DND-41 (cell line): ENCODE data around the gene HBP1.

Experiments
- ATAC-seq: fragments of 200-7000 bp; cut with Tn5 transposase; 3 replicates; pipeline ENCODE4 v1.9.1; 2021; ENCODE audit warnings: low read depth; ENCODE audit not compliant: insufficient read depth
- DNase-seq: peaks from one replicate; pipeline ENCODE4 v3.0.0-alpha.2; 2020
- H2AFZ ChIP-seq: 2 replicates; pipeline ENCODE4 v1.6.0; 2012; ENCODE audit warnings: low read depth, low read length
- H3K27ac ChIP-seq: 2 replicates; pipeline ENCODE4 v1.5.1; 2012; ENCODE audit warnings: low read length, inconsistent platforms
- H3K27me3 ChIP-seq: fragments of 200-600 bp; sonication (generic); 2 replicates; pipeline ENCODE4 v1.6.0; 2012; ENCODE audit warnings: low read length, mild to moderate bottlenecking, inconsistent platforms; ENCODE audit not compliant: insufficient read depth, poor library complexity
- H3K36me3 ChIP-seq: 2 replicates; pipeline ENCODE4 v1.5.1; 2012; ENCODE audit warnings: low read length, inconsistent platforms; ENCODE audit not compliant: insufficient read depth
- H3K4me1 ChIP-seq: 2 replicates; pipeline ENCODE4 v1.5.1; 2012; ENCODE audit warnings: mild to moderate bottlenecking, low read length; ENCODE audit not compliant: insufficient read depth
- H3K4me2 ChIP-seq: 2 replicates; pipeline ENCODE4 v1.6.0; 2012; ENCODE audit warnings: mild to moderate bottlenecking, moderate library complexity, low read length, inconsistent platforms; ENCODE audit not compliant: insufficient read depth
- H3K4me3 ChIP-seq, 2 experiments: fragments of 200-600 bp in 1 of 2; shearing (Covaris generic) in 1 of 2; 2 replicates each; pipeline ENCODE4 v1.5.1; 2012 to 2016; ENCODE audit warnings: inconsistent platforms in 2 of 2, low read length in 2 of 2, mild to moderate bottlenecking in 2 of 2, low read depth in 1 of 2, moderate library complexity in 1 of 2
- H3K79me2 ChIP-seq: 2 replicates; pipeline ENCODE4 v1.6.0; 2012; ENCODE audit warnings: low read length, inconsistent platforms; ENCODE audit not compliant: insufficient read depth
- H3K9ac ChIP-seq: 2 replicates; pipeline ENCODE4 v1.6.0; 2012; ENCODE audit warnings: low read depth, mild to moderate bottlenecking, inconsistent platforms, low read length, moderate library complexity
- H3K9me3 ChIP-seq: 2 replicates; pipeline ENCODE4 v1.5.1; 2012; ENCODE audit warnings: low read length, moderate library complexity, mild to moderate bottlenecking, inconsistent platforms; ENCODE audit not compliant: insufficient read depth, severe bottlenecking
- H4K20me1 ChIP-seq: 2 replicates; pipeline ENCODE4 v1.6.0; 2012; ENCODE audit warnings: low read length; ENCODE audit not compliant: insufficient read depth
- EZH2 ChIP-seq: IDR thresholded peaks from 3 replicates; pipeline ENCODE4 v1.6.1; 2012; ENCODE audit warnings: borderline replicate concordance, low read depth, mild to moderate bottlenecking, moderate library complexity, low read length, inconsistent platforms; ENCODE audit not compliant: severe bottlenecking
- TF ChIP-seq, protein P1 (sequence below): IDR thresholded peaks from 2 replicates; pipeline ENCODE4 v1.5.1; 2012; ENCODE audit warnings: borderline replicate concordance, low read length, moderate library complexity, mild to moderate bottlenecking; ENCODE audit not compliant: poor library complexity, severe bottlenecking; ENCODE audit errors: extremely low read depth

HBP1 gene

DNA sequence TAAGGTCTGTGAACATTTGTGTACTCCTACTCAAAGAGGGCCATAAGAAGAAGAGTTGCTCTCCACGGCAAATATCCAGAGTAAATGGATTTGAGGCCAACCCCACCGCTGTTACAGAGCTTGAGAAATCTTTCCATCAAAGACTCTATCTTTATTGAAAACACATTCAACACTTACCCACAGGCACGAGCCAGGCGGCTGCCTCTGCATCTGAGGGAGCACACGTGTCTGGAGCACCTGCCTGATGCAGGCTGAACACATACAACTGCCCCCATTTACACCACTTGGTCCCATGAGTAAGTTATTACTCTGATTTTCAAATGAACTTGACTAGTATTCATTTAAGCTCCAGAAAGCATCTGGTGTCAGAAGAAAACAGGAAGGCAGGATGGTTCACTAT is 38.7 kb downstream of the HBP1 start:
- H2AFZ ChIP-seq: no peak overlapping the region
- no peaks in the 10 kb centered on the region for H3K4me1 ChIP-seq
- no peak for TF ChIP-seq EZH2
- TF ChIP-seq, protein P1, sequence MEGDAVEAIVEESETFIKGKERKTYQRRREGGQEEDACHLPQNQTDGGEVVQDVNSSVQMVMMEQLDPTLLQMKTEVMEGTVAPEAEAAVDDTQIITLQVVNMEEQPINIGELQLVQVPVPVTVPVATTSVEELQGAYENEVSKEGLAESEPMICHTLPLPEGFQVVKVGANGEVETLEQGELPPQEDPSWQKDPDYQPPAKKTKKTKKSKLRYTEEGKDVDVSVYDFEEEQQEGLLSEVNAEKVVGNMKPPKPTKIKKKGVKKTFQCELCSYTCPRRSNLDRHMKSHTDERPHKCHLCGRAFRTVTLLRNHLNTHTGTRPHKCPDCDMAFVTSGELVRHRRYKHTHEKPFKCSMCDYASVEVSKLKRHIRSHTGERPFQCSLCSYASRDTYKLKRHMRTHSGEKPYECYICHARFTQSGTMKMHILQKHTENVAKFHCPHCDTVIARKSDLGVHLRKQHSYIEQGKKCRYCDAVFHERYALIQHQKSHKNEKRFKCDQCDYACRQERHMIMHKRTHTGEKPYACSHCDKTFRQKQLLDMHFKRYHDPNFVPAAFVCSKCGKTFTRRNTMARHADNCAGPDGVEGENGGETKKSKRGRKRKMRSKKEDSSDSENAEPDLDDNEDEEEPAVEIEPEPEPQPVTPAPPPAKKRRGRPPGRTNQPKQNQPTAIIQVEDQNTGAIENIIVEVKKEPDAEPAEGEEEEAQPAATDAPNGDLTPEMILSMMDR: no peak
- H3K4me2 ChIP-seq: no peak overlapping the region
- H3K79me2 ChIP-seq: no peaks in the 10 kb centered on the region
- no peaks in the 10 kb centered on the region for H3K27me3 ChIP-seq
- no peak overlapping the region for H3K27ac ChIP-seq
- peaks cover 69% of the 10 kb centered on the region for H3K36me3 ChIP-seq
- H3K9ac ChIP-seq: no peak overlapping the region
- no peak overlapping the region for H3K4me3 ChIP-seq
- H4K20me1 ChIP-seq: no peaks in the 10 kb centered on the region
- ATAC-seq (no peak), DNase-seq (no peak)
- no peaks in the 10 kb centered on the region for H3K9me3 ChIP-seq

DNA sequence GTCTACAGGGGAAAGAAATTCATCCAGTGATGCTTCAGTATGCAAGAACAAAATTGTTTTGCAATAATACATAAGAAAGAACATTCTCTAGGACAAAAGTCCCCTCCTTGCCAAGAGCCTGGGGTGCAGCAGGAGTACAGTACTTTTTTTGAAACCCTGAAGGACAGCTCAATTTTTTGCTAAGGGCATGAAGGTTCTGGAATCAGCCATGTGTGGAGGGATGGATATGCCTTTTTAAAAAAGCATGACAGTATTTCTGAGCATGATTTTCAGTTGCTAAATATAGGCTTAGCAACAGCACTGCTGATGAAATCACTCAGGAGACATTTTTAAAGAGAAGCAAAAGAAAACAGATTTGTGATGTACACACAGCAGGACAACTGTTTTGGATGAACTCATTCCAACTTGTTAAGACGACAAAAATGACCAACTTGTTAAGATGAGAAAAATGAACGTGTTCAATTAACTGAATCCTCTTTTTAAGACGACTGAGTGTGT is 39.3 kb downstream of the HBP1 start:
- Histone ChIP-seq H3K4me3 (no peak overlapping the region), H3K27me3 (no peaks in the 10 kb centered on the region), H4K20me1 (no peaks in the 10 kb centered on the region), H2AFZ (no peak overlapping the region), H3K4me1 (no peaks in the 10 kb centered on the region), H3K27ac (no peak overlapping the region), H3K36me3 (peaks cover 63% of the 10 kb centered on the region), H3K9me3 (no peaks in the 10 kb centered on the region), H3K4me2 (no peak overlapping the region), H3K79me2 (no peaks in the 10 kb centered on the region), H3K9ac (no peak overlapping the region)
- TF ChIP-seq, protein P1: no peak
- no peak for TF ChIP-seq EZH2
- ATAC-seq (no peak), DNase-seq (no peak)

DNA sequence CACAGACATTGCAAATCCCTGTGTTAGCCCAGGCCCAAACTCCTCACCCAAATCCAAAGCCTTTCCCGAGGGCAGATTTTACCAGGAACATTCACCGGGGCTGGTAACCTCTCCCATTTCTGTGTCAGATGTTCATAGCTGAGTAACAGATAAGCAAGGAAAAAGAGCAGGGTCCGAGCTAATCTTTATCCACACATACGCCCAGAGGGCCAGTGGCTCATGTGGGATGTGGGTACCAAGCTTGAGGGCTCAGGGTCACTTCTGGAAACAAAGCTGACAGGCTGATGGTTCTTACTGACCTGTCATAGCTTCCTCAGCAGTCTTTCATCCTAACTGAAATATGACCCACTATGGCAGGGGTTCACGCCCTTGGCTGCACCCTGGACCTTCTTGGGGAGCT is 39.8 kb downstream of the HBP1 start:
- Histone ChIP-seq H3K79me2 (no peaks in the 10 kb centered on the region), H3K9ac (no peak overlapping the region), H2AFZ (no peak overlapping the region), H3K27ac (no peak overlapping the region), H4K20me1 (no peaks in the 10 kb centered on the region), H3K4me3 (no peak overlapping the region), H3K27me3 (no peaks in the 10 kb centered on the region), H3K4me2 (no peak overlapping the region), H3K9me3 (no peaks in the 10 kb centered on the region), H3K36me3 (peaks cover 59% of the 10 kb centered on the region), H3K4me1 (no peaks in the 10 kb centered on the region)
- DNase-seq: no peak
- no peak for TF ChIP-seq EZH2
- TF ChIP-seq, protein P1: no peak
- no peak for ATAC-seq

DNA sequence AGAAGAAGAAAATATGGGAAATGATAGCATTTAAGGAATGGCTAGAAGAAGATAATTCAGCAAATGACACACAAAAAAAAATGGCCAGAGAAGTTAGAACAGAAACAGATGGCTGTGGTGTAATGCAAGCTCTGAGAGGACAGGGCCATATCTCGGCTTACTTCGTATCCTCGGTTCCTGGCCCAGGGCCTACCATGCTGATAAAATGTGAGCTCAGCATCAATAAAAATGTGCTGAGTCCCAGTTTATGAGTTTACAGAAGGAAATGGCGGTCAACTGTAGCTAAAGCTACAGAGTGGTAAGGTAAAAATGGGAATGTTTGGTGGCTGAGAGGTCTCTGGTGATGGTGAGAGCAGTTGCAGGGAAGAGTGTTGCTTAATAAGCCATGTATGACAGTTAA is 40.8 kb downstream of the HBP1 start:
- H2AFZ ChIP-seq: no peak overlapping the region
- TF ChIP-seq, protein P1: no peak
- TF ChIP-seq EZH2: no peak
- peaks cover 3% of the 10 kb centered on the region for H3K9me3 ChIP-seq
- H3K4me1 ChIP-seq: no peaks in the 10 kb centered on the region
- peaks cover 51% of the 10 kb centered on the region for H3K36me3 ChIP-seq
- no peak overlapping the region for H3K9ac ChIP-seq
- H3K27ac ChIP-seq: no peak overlapping the region
- H3K4me2 ChIP-seq: no peak overlapping the region
- H3K27me3 ChIP-seq: no peaks in the 10 kb centered on the region
- ATAC-seq (no peak), DNase-seq (no peak)
- H3K79me2 ChIP-seq: no peaks in the 10 kb centered on the region
- no peaks in the 10 kb centered on the region for H4K20me1 ChIP-seq
- H3K4me3 ChIP-seq: no peak overlapping the region
